SJCRH30 (cell line): ENCODE data around the gene TRIO. TPM values are rescaled to one million over a fixed set of nuclear protein-coding genes. Genes with fewer than 3 reads are reported as not detected.
A peak's percentile ranks its signal among the peaks of the same experiment; 100 is the strongest.

Experiments
- DNase-seq, 2 experiments: peaks; one replicate each; pipeline ENCODE4 v3.0.0-alpha.2; 2015 to 2020
- H3K27ac ChIP-seq: fragments of 250-450 bp; sonication (Bioruptor Pico); 2 replicates; pipeline ENCODE4 v1.5.1; 2020; ENCODE audit warnings: mild to moderate bottlenecking, moderate library complexity
- H3K27me3 ChIP-seq: fragments of 250-450 bp; sonication (Bioruptor Pico); 2 replicates; pipeline ENCODE4 v1.5.1; 2020; ENCODE audit warnings: mild to moderate bottlenecking, moderate library complexity
- H3K36me3 ChIP-seq: fragments of 250-450 bp; sonication (Bioruptor Pico); 2 replicates; pipeline ENCODE4 v1.5.1; 2020; ENCODE audit warnings: mild to moderate bottlenecking, moderate library complexity
- H3K4me1 ChIP-seq: fragments of 250-450 bp; sonication (Bioruptor Pico); 2 replicates; pipeline ENCODE4 v1.5.1; 2020; ENCODE audit warnings: mild to moderate bottlenecking, moderate library complexity
- H3K4me3 ChIP-seq: fragments of 250-450 bp; sonication (Bioruptor Pico); 2 replicates; pipeline ENCODE4 v1.5.1; 2020; ENCODE audit warnings: mild to moderate bottlenecking, moderate library complexity
- H3K9me3 ChIP-seq: fragments of 250-450 bp; sonication (Bioruptor Pico); replicated peaks from 2 replicates; pipeline ENCODE4 v1.5.1; 2020; ENCODE audit warnings: mild to moderate bottlenecking, moderate library complexity
- total RNA-seq: library from RNA; depleted of rRNA; stranded (reverse); fragments of >200 nt; shearing (Covaris generic); gene quantifications from 2 replicates; pipeline ENCODE4 v1.2.3, GENCODE V29; 2014

TRIO gene
- total RNA-seq, 1 experiment from 2014 or later = 82.9 TPM

- H3K36me3 ChIP-seq = peaks cover 10% of the 10 kb centered on the region
- H3K4me1 ChIP-seq = no peaks in the 10 kb centered on the region
- no peak for DNase-seq
- no peak overlapping the region for H3K27ac ChIP-seq
- H3K27me3 ChIP-seq = no peaks in the 10 kb centered on the region
- H3K4me3 ChIP-seq = no peak overlapping the region
- H3K9me3 ChIP-seq = no peaks in the 10 kb centered on the region
These were observed 352.2 kb downstream of the TRIO start for GRCh38 chr5:14495301-14495700.

- no peak for DNase-seq
- H3K4me1 ChIP-seq = no peaks in the 10 kb centered on the region
- no peak overlapping the region for H3K27ac ChIP-seq
- no peaks in the 10 kb centered on the region for H3K9me3 ChIP-seq
- H3K36me3 ChIP-seq = peaks cover 8% of the 10 kb centered on the region
- H3K27me3 ChIP-seq = no peaks in the 10 kb centered on the region
- no peak overlapping the region for H3K4me3 ChIP-seq
These were observed 354.2 kb downstream of the TRIO start for GRCh38 chr5:14497311-14497710.

- no peaks in the 10 kb centered on the region for H3K27me3 ChIP-seq
- H3K9me3 ChIP-seq = no peaks in the 10 kb centered on the region
- no peak overlapping the region for H3K4me3 ChIP-seq
- H3K27ac ChIP-seq = no peak overlapping the region
- peaks cover 2% of the 10 kb centered on the region; the same call in 1 of the 2 replicates for H3K36me3 ChIP-seq
- no peaks in the 10 kb centered on the region for H3K4me1 ChIP-seq
- no peak for DNase-seq
These were observed 358.5 kb downstream of the TRIO start for GRCh38 chr5:14501353-14502293.

- H3K27me3 ChIP-seq = no peaks in the 10 kb centered on the region
- DNase-seq = no peak
- no peak overlapping the region for H3K4me3 ChIP-seq
- H3K9me3 ChIP-seq = no peaks in the 10 kb centered on the region
- H3K4me1 ChIP-seq = no peaks in the 10 kb centered on the region
- H3K36me3 ChIP-seq = peaks cover 2% of the 10 kb centered on the region; the same call in 1 of the 2 replicates
- H3K27ac ChIP-seq = no peak overlapping the region
These were observed 359.1 kb downstream of the TRIO start for GRCh38 chr5:14502294-14502690.

- Histone ChIP-seq H3K4me3 (no peak overlapping the region), H3K36me3 (peaks cover 2% of the 10 kb centered on the region; the same call in 1 of the 2 replicates), H3K27ac (no peak overlapping the region), H3K27me3 (no peaks in the 10 kb centered on the region), H3K4me1 (no peaks in the 10 kb centered on the region), H3K9me3 (no peaks in the 10 kb centered on the region)
- DNase-seq = no peak
These were observed 360.0 kb downstream of the TRIO start for GRCh38 chr5:14503017-14503680.

- peaks cover 2% of the 10 kb centered on the region; the same call in 1 of the 2 replicates for H3K36me3 ChIP-seq
- H3K9me3 ChIP-seq = no peaks in the 10 kb centered on the region
- no peaks in the 10 kb centered on the region for H3K4me1 ChIP-seq
- H3K27ac ChIP-seq = no peak overlapping the region
- no peak for DNase-seq
- H3K4me3 ChIP-seq = no peak overlapping the region
- no peaks in the 10 kb centered on the region for H3K27me3 ChIP-seq
These were observed 360.7 kb downstream of the TRIO start for GRCh38 chr5:14503681-14504331.

GRCh38 chr5:14504332-14504727, 361.2 kb downstream of the TRIO start:
- no peaks in the 10 kb centered on the region for H3K27me3 ChIP-seq
- no peaks in the 10 kb centered on the region for H3K9me3 ChIP-seq
- peaks cover 2% of the 10 kb centered on the region; the same call in 1 of the 2 replicates for H3K36me3 ChIP-seq
- H3K4me1 ChIP-seq = no peaks in the 10 kb centered on the region
- H3K27ac ChIP-seq = no peak overlapping the region
- no peak for DNase-seq
- no peak overlapping the region for H3K4me3 ChIP-seq

- Histone ChIP-seq H3K27me3 (no peaks in the 10 kb centered on the region), H3K36me3 (peaks cover 2% of the 10 kb centered on the region; the same call in 1 of the 2 replicates), H3K4me1 (no peaks in the 10 kb centered on the region), H3K27ac (no peak overlapping the region), H3K9me3 (no peaks in the 10 kb centered on the region), H3K4me3 (no peak overlapping the region)
- DNase-seq = no peak
These were observed 361.7 kb downstream of the TRIO start for GRCh38 chr5:14504816-14505215.

GRCh38 chr5:14505310-14506139, 362.4 kb downstream of the TRIO start:
- Histone ChIP-seq H3K9me3 (no peaks in the 10 kb centered on the region), H3K27ac (no peak overlapping the region), H3K4me1 (no peaks in the 10 kb centered on the region), H3K36me3 (peaks cover 2% of the 10 kb centered on the region; the same call in 1 of the 2 replicates), H3K27me3 (no peaks in the 10 kb centered on the region), H3K4me3 (no peak overlapping the region)
- DNase-seq = peak in 1 of 2 experiments; percentile 7

- no peak overlapping the region for H3K4me3 ChIP-seq
- no peak overlapping the region for H3K27ac ChIP-seq
- DNase-seq = no peak
- H3K9me3 ChIP-seq = no peaks in the 10 kb centered on the region
- H3K4me1 ChIP-seq = no peaks in the 10 kb centered on the region
- peaks cover 2% of the 10 kb centered on the region; the same call in 1 of the 2 replicates for H3K36me3 ChIP-seq
- no peaks in the 10 kb centered on the region for H3K27me3 ChIP-seq
These were observed 363.0 kb downstream of the TRIO start for GRCh38 chr5:14506140-14506538.

GRCh38 chr5:14506661-14507060, 363.5 kb downstream of the TRIO start:
- no peaks in the 10 kb centered on the region for H3K27me3 ChIP-seq
- H3K27ac ChIP-seq = no peak overlapping the region
- no peaks in the 10 kb centered on the region for H3K9me3 ChIP-seq
- DNase-seq = no peak
- no peaks in the 10 kb centered on the region for H3K4me1 ChIP-seq
- peaks cover 2% of the 10 kb centered on the region; the same call in 1 of the 2 replicates for H3K36me3 ChIP-seq
- no peak overlapping the region for H3K4me3 ChIP-seq

- Histone ChIP-seq H3K27ac (no peak overlapping the region), H3K36me3 (peaks cover 2% of the 10 kb centered on the region; the same call in 1 of the 2 replicates), H3K27me3 (no peaks in the 10 kb centered on the region), H3K9me3 (no peaks in the 10 kb centered on the region), H3K4me3 (no peak overlapping the region), H3K4me1 (no peaks in the 10 kb centered on the region)
- no peak for DNase-seq
These were observed 364.2 kb downstream of the TRIO start for GRCh38 chr5:14507156-14507941.

GRCh38 chr5:14508046-14508445, 364.9 kb downstream of the TRIO start:
- DNase-seq = no peak
- no peak overlapping the region for H3K27ac ChIP-seq
- no peak overlapping the region for H3K4me3 ChIP-seq

More at GRCh38 chr5:14508046-14508445, 364.9 kb downstream of the TRIO start:
- peaks cover 2% of the 10 kb centered on the region; the same call in 1 of the 2 replicates for H3K36me3 ChIP-seq
- H3K9me3 ChIP-seq = no peaks in the 10 kb centered on the region
- H3K4me1 ChIP-seq = no peaks in the 10 kb centered on the region
- no peaks in the 10 kb centered on the region for H3K27me3 ChIP-seq
